Gastrocnemius medialis (tissue), 4 donors: ENCODE results near the gene MC3R.

ENCODE experiments used
- CTCF ChIP-seq, 5 experiments: fragments of 450-650 bp in 3 of 5; fragments of 200-600 bp in 2 of 5; sonication (generic) in 2 of 5; IDR thresholded peaks in 4 of 5; conservative IDR thresholded peaks in 1 of 5; 1 replicate in 4 of 5; 2 replicates in 1 of 5; pipeline ENCODE4 v1.5.1; 2016 to 2019; ENCODE audit warnings: antibody characterized with exemption in 5 of 5, mild to moderate bottlenecking in 3 of 5, moderate library complexity in 3 of 5
- POLR2A ChIP-seq, 2 donors: fragments of 450-650 bp; IDR thresholded peaks; one replicate each; pipeline ENCODE4 v1.6.1; 2017; ENCODE audit warnings: antibody characterized with exemption in 2 of 2, mild to moderate bottlenecking in 2 of 2, moderate library complexity in 2 of 2

GRCh38 chr20:56249956-56250355, 1.4 kb downstream of the MC3R start:
- TF ChIP-seq POLR2A (IDR thresholded peaks at IDR 0.05) = no peak
- no peak for TF ChIP-seq CTCF (IDR thresholded peaks at IDR 0.05 in 4 of 5, conservative IDR thresholded peaks at IDR 0.05 in 1 of 5)
